SK-N-SH (cell line): ENCODE results near the gene SCAMP5. TPM values are rescaled to one million over a fixed set of nuclear protein-coding genes. Genes with fewer than 3 reads are reported as not detected.

ENCODE experiments used
- CTCF ChIA-PET: fragments of 300-600, 350-600 bp; formaldehyde crosslinking; extraction: SDS; loops from one replicate; lab custom pipeline; 2021; lab: Yijun Ruan, JAX
- POLR2A ChIA-PET: fragments of 350-600 bp; sonication (Branson Sonifier 250); formaldehyde crosslinking; extraction: SDS; loops from one replicate; lab custom pipeline; 2020; ENCODE audit warnings: antibody characterized with exemption, inconsistent platforms; lab: Yijun Ruan, JAX
- DNase-seq: peaks from one replicate; pipeline ENCODE4 v3.0.0; 2012
- H2AFZ ChIP-seq: fragments of 200-600 bp; sonication (generic); 2 replicates; pipeline ENCODE4 v1.8.1; 2016; ENCODE audit warnings: antibody characterized with exemption, mild to moderate bottlenecking, low read depth
- H3F3A ChIP-seq: fragments of 200-600 bp; sonication (generic); replicated peaks from 2 replicates; pipeline ENCODE3; 2016; ENCODE audit warnings: antibody characterized with exemption, mild to moderate bottlenecking; ENCODE audit not compliant: insufficient read depth
- H3K27ac ChIP-seq, 2 experiments: fragments of 200-500 bp in 1 of 2; fragments of 200-600 bp in 1 of 2; sonication (Bioruptor generic) in 1 of 2; sonication (generic), shearing (Covaris generic) in 1 of 2; 2 replicates each; pipeline versions ENCODE4 v1.5.1 to v1.6.1; 2014 to 2016; ENCODE audit warnings: low read depth in 2 of 2, inconsistent platforms in 1 of 2, low read length in 1 of 2, mild to moderate bottlenecking in 1 of 2, mixed read lengths in 1 of 2
- H3K27me3 ChIP-seq: fragments of 200-600 bp; sonication (generic), shearing (Covaris generic); 2 replicates; pipeline ENCODE4 v1.6.1; 2016; ENCODE audit warnings: mixed run types; ENCODE audit not compliant: insufficient read depth
- H3K36me3 ChIP-seq, 2 experiments: fragments of 200-500 bp in 1 of 2; fragments of 200-600 bp in 1 of 2; sonication (Bioruptor generic) in 1 of 2; sonication (generic) in 1 of 2; replicated peaks in 1 of 2; 2 replicates each; pipeline versions ENCODE3 to v1.5.1; 2014 to 2016; ENCODE audit warnings: low read length in 1 of 2, mild to moderate bottlenecking in 1 of 2; ENCODE audit not compliant: insufficient read depth in 2 of 2, control insufficient read depth in 1 of 2
- H3K4me1 ChIP-seq, 2 experiments: fragments of 200-500 bp in 1 of 2; fragments of 200-600 bp in 1 of 2; sonication (Bioruptor generic) in 1 of 2; sonication (generic), shearing (Covaris generic) in 1 of 2; 2 replicates each; pipeline versions ENCODE4 v1.5.1 to v1.6.1; 2014 to 2016; ENCODE audit warnings: low read depth in 1 of 2, low read length in 1 of 2, mixed run types in 1 of 2; ENCODE audit not compliant: insufficient read depth in 2 of 2, control insufficient read depth in 1 of 2
- H3K4me2 ChIP-seq: fragments of 200-600 bp; sonication (generic), shearing (Covaris generic); 2 replicates; pipeline ENCODE4 v1.6.1; 2017; ENCODE audit warnings: mixed run types
- H3K4me3 ChIP-seq, 2 experiments: fragments of 200-500 bp in 1 of 2; fragments of 200-600 bp in 1 of 2; sonication (Bioruptor generic) in 1 of 2; sonication (generic), shearing (Covaris generic) in 1 of 2; 2 replicates each; pipeline versions ENCODE4 v1.5.1 to v1.8.1; 2014 to 2016; ENCODE audit warnings: low read depth in 2 of 2, inconsistent platforms in 1 of 2, low read length in 1 of 2, mild to moderate bottlenecking in 1 of 2, mixed read lengths in 1 of 2, moderate library complexity in 1 of 2
- H3K79me2 ChIP-seq: fragments of 200-600 bp; sonication (generic); 2 replicates; pipeline ENCODE4 v1.8.1; 2017; ENCODE audit warnings: mild to moderate bottlenecking; ENCODE audit not compliant: insufficient read depth
- H3K9ac ChIP-seq: fragments of 200-600 bp; sonication (generic); 2 replicates; pipeline ENCODE4 v1.6.1; 2017; ENCODE audit warnings: mixed run types
- H3K9me2 ChIP-seq: fragments of 200-600 bp; sonication (generic); 2 replicates; pipeline ENCODE4 v1.6.1; 2017; ENCODE audit warnings: mixed run types
- H3K9me3 ChIP-seq: fragments of 200-600 bp; sonication (generic); 2 replicates; pipeline ENCODE4 v1.6.1; 2017; ENCODE audit warnings: mixed run types, mild to moderate bottlenecking, moderate library complexity
- H4K20me1 ChIP-seq: fragments of 200-600 bp; sonication (generic); 2 replicates; pipeline ENCODE4 v1.6.1; 2017; ENCODE audit warnings: mild to moderate bottlenecking, mixed run types; ENCODE audit not compliant: insufficient read depth
- ELF1 ChIP-seq: IDR thresholded peaks from 2 replicates; pipeline ENCODE4 v1.4.0; 2012
- EZH2phosphoT487 ChIP-seq: fragments of 200-600 bp; sonication (generic); IDR thresholded peaks from 2 replicates; pipeline ENCODE4 v1.6.1; 2017; ENCODE audit warnings: low read depth, mixed run types, mild to moderate bottlenecking, antibody characterized with exemption, moderate library complexity, borderline replicate concordance
- FOSL2 ChIP-seq: IDR thresholded peaks from 2 replicates; pipeline ENCODE4 v1.4.0; 2012; ENCODE audit warnings: low read depth, mild to moderate bottlenecking, moderate library complexity, borderline replicate concordance
- FOXJ3 ChIP-seq: sonication (generic); formaldehyde crosslinking; IDR thresholded peaks from 2 replicates; pipeline ENCODE4 v1.5.1; 2020; ENCODE audit warnings: mild to moderate bottlenecking, missing genetic modification reagents
- FOXM1 ChIP-seq: IDR thresholded peaks from 2 replicates; pipeline ENCODE4 v1.4.0; 2012; ENCODE audit warnings: low read depth, mild to moderate bottlenecking
- GABPA ChIP-seq: IDR thresholded peaks from 2 replicates; pipeline ENCODE4 v1.4.0; 2012; ENCODE audit warnings: low read depth, mild to moderate bottlenecking
- MAX ChIP-seq: IDR thresholded peaks from 2 replicates; pipeline ENCODE4 v1.4.0; 2012; ENCODE audit warnings: low read depth
- MXI1 ChIP-seq: IDR thresholded peaks from 2 replicates; pipeline ENCODE4 v1.6.1; 2012; ENCODE audit warnings: mild to moderate bottlenecking, low read depth, low read length, improper control_type of control experiment
- NRF1 ChIP-seq: IDR thresholded peaks from 2 replicates; pipeline ENCODE4 v1.6.1; 2012; ENCODE audit warnings: low read depth, mild to moderate bottlenecking, low read length
- PBX3 ChIP-seq: IDR thresholded peaks from 2 replicates; pipeline ENCODE4; 2012
- POLR2AphosphoS5 ChIP-seq: IDR thresholded peaks from 2 replicates; pipeline ENCODE4 v1.6.1; 2012; ENCODE audit warnings: low read depth, low read length
- REST ChIP-seq: IDR thresholded peaks from 2 replicates; pipeline ENCODE4 v1.6.1; 2012; ENCODE audit warnings: mild to moderate bottlenecking, low read depth, low read length, moderate library complexity
- SMC3 ChIP-seq: IDR thresholded peaks from 2 replicates; pipeline ENCODE4 v1.6.1; 2012; ENCODE audit warnings: low read depth, low read length, improper control_type of control experiment
- TAF1 ChIP-seq: IDR thresholded peaks from 2 replicates; pipeline ENCODE4 v1.6.1; 2012; ENCODE audit warnings: low read depth, mild to moderate bottlenecking, low read length, moderate library complexity, borderline replicate concordance
- USF1 ChIP-seq: IDR thresholded peaks from 2 replicates; pipeline ENCODE4 v1.4.0; 2012; ENCODE audit warnings: low read depth, borderline replicate concordance
- YY1 ChIP-seq: IDR thresholded peaks from 2 replicates; pipeline ENCODE4 v1.4.0; 2012; ENCODE audit warnings: low read depth, mild to moderate bottlenecking
- ZBTB33 ChIP-seq: IDR thresholded peaks from 2 replicates; pipeline ENCODE4 v1.4.0; 2012; ENCODE audit warnings: low read depth, borderline replicate concordance
- WGBS: methylation state at CpG from one replicate; pipeline ENCODE4 v1.1.6; 2017; ENCODE audit warnings: low lambda C conversion rate; 5-methylcytosine and 5-hydroxymethylcytosine counted together
- polyA plus RNA-seq, 3 experiments: library from polyadenylated mRNA; depleted of rRNA; stranded (reverse); fragments of >200 nt; gene quantifications; 2 replicates each; pipeline ENCODE4 v1.2.3, GENCODE V29; 2012

SCAMP5 gene
- polyA plus RNA-seq, 1 of the 3 experiments (the other 2 are of a cell fraction): 27.9 TPM

- no peaks in the 10 kb centered on the region for H3K9me2 ChIP-seq
- ChIA-PET POLR2A (interaction anchor here (1.2 to 1.6 kb wide), 7 partner anchors 13 to 253 kb away, joined by 3 to 9 read pairs (median 6); partner anchors contain the start of genes COX5A, CSK, FAM219B and SCAMP5), CTCF (interaction anchor here (0.5 to 6.4 kb wide), 60 partner anchors 8 to 1015 kb away, joined by 3 to 165 read pairs (median 5); partner anchors contain the start of genes COX5A, CPLX3, CSK and EDC3)
- 79% methylated on average over 3 of the region's 3 CpGs for WGBS
- no peaks in the 10 kb centered on the region for H3K27me3 ChIP-seq
- no peak for TF ChIP-seq PBX3
- TF ChIP-seq ZBTB33: no peak
- no peak for TF ChIP-seq REST
- no peak for TF ChIP-seq FOXJ3
- no peak for TF ChIP-seq YY1
- no peak for TF ChIP-seq POLR2AphosphoS5
- no peak for TF ChIP-seq EZH2phosphoT487
- no peak for TF ChIP-seq USF1
- TF ChIP-seq FOSL2: no peak
- TF ChIP-seq NRF1: no peak
- TF ChIP-seq MAX: no peak
- TF ChIP-seq TAF1: no peak
- TF ChIP-seq SMC3: no peak
- TF ChIP-seq GABPA: no peak
- no peak for TF ChIP-seq ELF1
- TF ChIP-seq MXI1: no peak
- TF ChIP-seq FOXM1: no peak
- no peaks in the 10 kb centered on the region for H3K9me3 ChIP-seq
- no peaks in the 10 kb centered on the region for H3K79me2 ChIP-seq
- H4K20me1 ChIP-seq: no peaks in the 10 kb centered on the region
- H3F3A ChIP-seq: no peaks in the 10 kb centered on the region
- no peaks in the 10 kb centered on the region for H3K36me3 ChIP-seq
- H3K9ac ChIP-seq: no peak overlapping the region
- H3K4me1 ChIP-seq: peaks cover 0 to 24% of the 10 kb centered on the region in 2 experiments; a peak in 1 of 4 replicates
- no peak overlapping the region for H2AFZ ChIP-seq
- no peak for DNase-seq
- H3K27ac ChIP-seq: no peak overlapping the region; a peak in 1 of 4 replicates
- no peak overlapping the region for H3K4me2 ChIP-seq
- H3K4me3 ChIP-seq: no peak overlapping the region
These were observed 44.4 kb upstream of the SCAMP5 start for GRCh38 chr15:74951006-74951405.
